ENCODE data around the gene CNR2.

- TF ChIP-seq CTCF (conservative IDR thresholded peaks at IDR 0.05) = no peak
- no peak for TF ChIP-seq ZFX (IDR thresholded peaks at IDR 0.05)
Measured at GRCh38 chr1:23957096-23957495, 43.9 kb upstream of the CNR2 start.

Measured in C4-2B (cell line).